ENCODE data around the gene LEF1.

- TF ChIP-seq ETV1 (tag; conservative IDR thresholded peaks at IDR 0.05; ENCODE audit: low read depth) (no peak), ZNF175 (CRISPR knock-in tag; IDR thresholded peaks at IDR 0.05; ENCODE audit: low read depth) (no peak), RNF2 (IDR thresholded peaks at IDR 0.05) (no peak), JUN (IDR thresholded peaks at IDR 0.05; ENCODE audit: borderline replicate concordance, low read depth, low read length) (no peak), JUN (CRISPR knock-in tag; IDR thresholded peaks at IDR 0.05; ENCODE audit: borderline replicate concordance) (no peak), ZNF696 (CRISPR knock-in tag; conservative IDR thresholded peaks at IDR 0.05) (no peak), RBFOX2 (IDR thresholded peaks at IDR 0.05; ENCODE audit: low read depth, low read length) (no peak), ZNF174 (CRISPR knock-in tag; IDR thresholded peaks at IDR 0.05) (no peak), ZBTB5 (IDR thresholded peaks at IDR 0.05) (no peak), CC2D1A (IDR thresholded peaks at IDR 0.05) (no peak), TEAD4 (IDR thresholded peaks at IDR 0.05; ENCODE audit: low read length) (no peak), TEAD4 (CRISPR knock-in tag; IDR thresholded peaks at IDR 0.05; ENCODE audit: borderline replicate concordance) (no peak)
- TF ChIP-seq, protein P1, sequence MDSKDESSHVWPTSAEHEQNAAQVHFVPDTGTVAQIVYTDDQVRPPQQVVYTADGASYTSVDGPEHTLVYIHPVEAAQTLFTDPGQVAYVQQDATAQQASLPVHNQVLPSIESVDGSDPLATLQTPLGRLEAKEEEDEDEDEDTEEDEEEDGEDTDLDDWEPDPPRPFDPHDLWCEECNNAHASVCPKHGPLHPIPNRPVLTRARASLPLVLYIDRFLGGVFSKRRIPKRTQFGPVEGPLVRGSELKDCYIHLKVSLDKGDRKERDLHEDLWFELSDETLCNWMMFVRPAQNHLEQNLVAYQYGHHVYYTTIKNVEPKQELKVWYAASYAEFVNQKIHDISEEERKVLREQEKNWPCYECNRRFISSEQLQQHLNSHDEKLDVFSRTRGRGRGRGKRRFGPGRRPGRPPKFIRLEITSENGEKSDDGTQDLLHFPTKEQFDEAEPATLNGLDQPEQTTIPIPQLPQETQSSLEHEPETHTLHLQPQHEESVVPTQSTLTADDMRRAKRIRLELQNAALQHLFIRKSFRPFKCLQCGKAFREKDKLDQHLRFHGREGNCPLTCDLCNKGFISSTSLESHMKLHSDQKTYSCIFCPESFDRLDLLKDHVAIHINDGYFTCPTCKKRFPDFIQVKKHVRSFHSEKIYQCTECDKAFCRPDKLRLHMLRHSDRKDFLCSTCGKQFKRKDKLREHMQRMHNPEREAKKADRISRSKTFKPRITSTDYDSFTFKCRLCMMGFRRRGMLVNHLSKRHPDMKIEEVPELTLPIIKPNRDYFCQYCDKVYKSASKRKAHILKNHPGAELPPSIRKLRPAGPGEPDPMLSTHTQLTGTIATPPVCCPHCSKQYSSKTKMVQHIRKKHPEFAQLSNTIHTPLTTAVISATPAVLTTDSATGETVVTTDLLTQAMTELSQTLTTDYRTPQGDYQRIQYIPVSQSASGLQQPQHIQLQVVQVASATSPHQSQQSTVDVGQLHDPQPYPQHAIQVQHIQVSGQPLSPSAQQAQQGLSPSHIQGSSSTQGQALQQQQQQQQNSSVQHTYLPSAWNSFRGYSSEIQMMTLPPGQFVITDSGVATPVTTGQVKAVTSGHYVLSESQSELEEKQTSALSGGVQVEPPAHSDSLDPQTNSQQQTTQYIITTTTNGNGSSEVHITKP (IDR thresholded peaks at IDR 0.05; ENCODE audit: partially characterized antibody), result no peak
Observed at GRCh38 chr4:108106186-108106585, 62.5 kb downstream of the LEF1 start.

Measured in K562 (cell line).